ENCODE measurements around the gene ZNF205.

ZNF205 gene

DNA sequence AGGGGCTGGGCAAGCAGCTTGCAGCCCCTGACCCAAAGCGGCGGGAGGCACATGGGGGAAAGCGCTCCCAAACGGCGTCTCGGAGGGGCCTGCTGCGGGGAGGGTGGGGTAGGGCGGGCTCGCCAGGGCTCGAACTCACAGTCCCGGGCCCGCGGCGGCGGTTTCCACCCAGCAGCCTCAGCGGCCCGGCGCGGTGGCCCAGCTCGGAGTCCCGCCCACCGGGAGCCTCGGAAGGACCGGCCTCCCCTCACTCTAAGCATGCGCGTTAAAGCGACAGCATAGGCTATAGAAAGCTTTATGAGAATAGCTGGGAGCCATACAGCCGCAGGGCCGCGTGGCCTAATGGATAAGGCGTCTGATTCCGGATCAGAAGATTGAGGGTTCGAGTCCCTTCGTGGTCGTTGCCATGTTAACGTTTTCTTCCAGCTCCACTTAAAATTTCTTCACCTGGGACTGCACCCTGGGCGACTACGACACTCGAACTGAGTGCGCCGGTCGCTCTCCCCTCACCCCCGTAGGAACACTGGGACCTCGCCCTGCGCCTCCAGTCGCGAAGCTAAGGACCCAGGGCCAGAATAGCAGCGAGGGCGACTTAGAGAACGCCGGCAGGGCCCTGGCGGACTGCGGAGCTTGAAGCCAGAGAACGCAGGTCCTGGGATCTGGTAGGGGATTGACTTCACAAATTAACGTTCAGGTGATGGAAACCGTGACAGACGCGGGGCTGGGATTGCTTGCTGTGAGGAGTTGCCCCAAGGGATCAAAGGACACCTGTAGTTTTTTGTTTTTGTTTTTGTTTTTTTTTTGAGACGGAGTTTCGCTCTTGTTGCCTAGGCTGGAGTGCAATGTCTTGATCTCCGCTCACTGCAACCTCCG, 38.2 kb downstream of the ZNF205 start:
- peaks cover 2% of the 10 kb centered on the region for H3K27me3 Mint-ChIP-seq
- H3K4me3 Mint-ChIP-seq, result peak overlapping the region; percentile 84

DNA sequence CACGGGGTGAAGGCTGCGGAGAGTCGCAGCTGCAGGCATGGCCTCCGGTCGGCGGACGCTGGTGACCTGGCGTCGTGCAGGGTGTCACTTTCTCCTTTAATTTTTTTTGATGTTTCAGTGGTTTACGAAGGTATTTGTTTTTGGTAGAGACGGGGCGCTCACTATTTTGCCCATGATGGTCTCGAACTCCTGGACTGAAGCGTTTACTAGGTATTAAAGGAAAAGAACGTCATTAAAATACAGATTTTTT, 39.6 kb downstream of the ZNF205 start:
- DNase-seq, result peak; percentile 48
- Mint-ChIP-seq H3K36me3 (ENCODE audit: low read depth) (peaks cover 4% of the 10 kb centered on the region), H3K4me3 (peak overlapping the region; percentile 70), H3K27me3 (peaks cover 2% of the 10 kb centered on the region), H3K9me3 (no peaks in the 10 kb centered on the region), H3K27ac (peak overlapping the region; percentile 91), H3K4me1 (ENCODE audit: low read depth) (peaks cover 27% of the 10 kb centered on the region)

More for the DNA sequence above, 38.2 kb downstream of the ZNF205 start:
- Mint-ChIP-seq H3K27ac (peak overlapping the region; percentile 96), H3K9me3 (no peaks in the 10 kb centered on the region), H3K4me1 (ENCODE audit: low read depth) (peaks cover 27% of the 10 kb centered on the region), H3K36me3 (ENCODE audit: low read depth) (peaks cover 4% of the 10 kb centered on the region)
- DNase-seq, result peak; percentile 100

DNA sequence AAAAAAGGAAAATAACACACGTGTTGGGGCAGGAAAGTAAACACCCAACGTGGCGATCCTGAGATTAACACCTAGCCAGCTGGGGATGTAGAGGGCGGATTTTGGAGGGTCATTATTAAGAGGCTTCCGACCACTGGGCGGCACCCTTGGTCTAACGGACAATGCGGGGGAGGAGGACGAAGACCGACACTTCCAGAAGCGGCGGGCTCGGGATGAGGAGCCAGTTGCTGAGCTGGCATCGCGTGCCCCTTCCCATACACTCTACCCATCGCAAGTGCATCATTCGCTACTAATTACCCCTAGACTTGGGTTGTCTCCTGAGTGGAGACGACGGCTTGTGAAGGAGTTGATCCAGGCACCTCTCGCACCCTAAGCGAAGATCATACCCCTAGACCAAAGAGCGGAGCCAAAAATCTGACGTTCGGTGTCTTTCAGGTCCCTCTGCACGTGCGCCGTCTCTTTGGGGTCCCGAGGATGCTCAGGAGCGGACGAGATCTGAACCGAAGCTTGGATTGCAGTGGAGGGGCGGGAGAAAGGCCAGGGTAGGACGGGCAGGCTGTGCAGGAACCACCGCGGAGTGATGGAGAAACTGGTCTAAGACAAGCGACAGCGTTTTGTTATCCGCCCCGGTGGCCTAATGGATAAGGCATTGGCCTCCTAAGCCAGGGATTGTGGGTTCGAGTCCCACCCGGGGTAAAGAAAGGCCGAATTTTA, 40.0 kb downstream of the ZNF205 start:
- DNase-seq, result peak; percentile 96
- peaks cover 4% of the 10 kb centered on the region for H3K36me3 Mint-ChIP-seq (ENCODE audit: low read depth)
- peak overlapping the region; percentile 70 for H3K4me3 Mint-ChIP-seq
- H3K27ac Mint-ChIP-seq, result peak overlapping the region; percentile 91
- no peaks in the 10 kb centered on the region for H3K9me3 Mint-ChIP-seq
- peaks cover 29% of the 10 kb centered on the region for H3K4me1 Mint-ChIP-seq (ENCODE audit: low read depth)
- H3K27me3 Mint-ChIP-seq, result peaks cover 4% of the 10 kb centered on the region

DNA sequence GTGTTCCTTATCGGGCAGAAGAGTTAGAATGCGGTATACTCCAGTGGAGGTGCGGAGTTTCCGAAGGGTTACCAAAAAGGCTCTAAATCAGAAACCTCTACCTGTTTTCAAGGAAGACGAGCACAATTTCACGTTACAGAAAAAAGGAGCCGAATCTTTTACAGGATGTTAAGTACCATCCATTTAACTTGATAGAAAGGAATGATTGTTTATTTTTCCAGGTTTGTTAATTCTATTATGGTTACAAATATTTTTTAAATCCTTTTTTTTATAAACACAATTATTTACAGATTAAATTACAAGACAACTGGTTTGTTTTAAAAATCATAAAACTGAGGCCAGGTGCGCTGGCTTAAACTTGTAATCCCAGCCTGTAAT, 40.6 kb downstream of the ZNF205 start:
- DNase-seq, result no peak
- Mint-ChIP-seq H3K27me3 (peaks cover 10% of the 10 kb centered on the region), H3K4me3 (peak overlapping the region; percentile 70), H3K27ac (peak overlapping the region; percentile 91), H3K9me3 (no peaks in the 10 kb centered on the region), H3K36me3 (ENCODE audit: low read depth) (peaks cover 4% of the 10 kb centered on the region), H3K4me1 (ENCODE audit: low read depth) (peaks cover 35% of the 10 kb centered on the region)

DNA sequence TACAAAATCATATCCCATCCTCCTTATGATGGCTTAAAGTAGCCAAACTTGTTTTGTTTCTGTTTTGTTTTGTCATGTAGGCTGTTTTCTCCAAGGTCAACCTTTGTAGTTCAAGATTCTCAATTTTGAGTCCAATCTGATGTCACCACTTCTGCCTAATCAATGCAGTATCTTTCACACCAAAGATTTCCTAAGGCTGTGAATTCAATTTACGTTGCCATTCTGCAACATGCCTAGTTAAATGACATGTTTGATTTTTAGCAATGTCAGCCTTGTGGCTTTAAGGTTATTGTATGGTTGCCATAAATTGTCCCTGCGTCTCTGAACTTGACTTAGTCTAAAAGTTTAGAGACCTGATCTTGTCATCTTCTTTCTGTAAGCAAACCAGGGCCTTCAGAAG, 42.8 kb downstream of the ZNF205 start:
- H3K4me1 Mint-ChIP-seq (ENCODE audit: low read depth), result peaks cover 41% of the 10 kb centered on the region
- H3K27ac Mint-ChIP-seq, result no peak overlapping the region
- no peak overlapping the region for H3K4me3 Mint-ChIP-seq
- H3K27me3 Mint-ChIP-seq, result peaks cover 10% of the 10 kb centered on the region
- DNase-seq, result no peak
- H3K9me3 Mint-ChIP-seq, result no peaks in the 10 kb centered on the region
- H3K36me3 Mint-ChIP-seq (ENCODE audit: low read depth), result peaks cover 5% of the 10 kb centered on the region

DNA sequence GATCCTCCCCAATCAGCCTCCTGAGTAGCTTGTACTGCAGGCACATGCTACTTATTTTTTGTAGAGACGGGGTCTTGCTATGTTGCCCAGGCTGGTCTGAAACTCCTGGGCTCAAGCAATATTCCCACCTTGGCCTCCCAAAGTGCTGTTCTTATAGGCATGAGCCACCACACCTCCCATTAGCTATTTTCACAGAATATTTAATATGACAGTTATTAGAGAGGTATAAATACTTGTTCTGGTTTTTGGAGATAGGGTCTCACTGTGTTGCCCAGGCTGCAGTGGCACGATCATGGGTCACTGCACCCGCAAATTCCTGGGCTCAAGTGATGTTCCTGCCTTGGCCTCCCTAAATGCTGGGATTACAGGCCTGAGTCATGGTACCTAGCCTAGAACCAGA, 43.6 kb downstream of the ZNF205 start:
- DNase-seq, result no peak
- H3K4me3 Mint-ChIP-seq, result no peak overlapping the region
- peaks cover 37% of the 10 kb centered on the region for H3K4me1 Mint-ChIP-seq (ENCODE audit: low read depth)
- no peak overlapping the region for H3K27ac Mint-ChIP-seq
- H3K36me3 Mint-ChIP-seq (ENCODE audit: low read depth), result peaks cover 5% of the 10 kb centered on the region
- peaks cover 8% of the 10 kb centered on the region for H3K27me3 Mint-ChIP-seq
- H3K9me3 Mint-ChIP-seq, result no peaks in the 10 kb centered on the region

DNA sequence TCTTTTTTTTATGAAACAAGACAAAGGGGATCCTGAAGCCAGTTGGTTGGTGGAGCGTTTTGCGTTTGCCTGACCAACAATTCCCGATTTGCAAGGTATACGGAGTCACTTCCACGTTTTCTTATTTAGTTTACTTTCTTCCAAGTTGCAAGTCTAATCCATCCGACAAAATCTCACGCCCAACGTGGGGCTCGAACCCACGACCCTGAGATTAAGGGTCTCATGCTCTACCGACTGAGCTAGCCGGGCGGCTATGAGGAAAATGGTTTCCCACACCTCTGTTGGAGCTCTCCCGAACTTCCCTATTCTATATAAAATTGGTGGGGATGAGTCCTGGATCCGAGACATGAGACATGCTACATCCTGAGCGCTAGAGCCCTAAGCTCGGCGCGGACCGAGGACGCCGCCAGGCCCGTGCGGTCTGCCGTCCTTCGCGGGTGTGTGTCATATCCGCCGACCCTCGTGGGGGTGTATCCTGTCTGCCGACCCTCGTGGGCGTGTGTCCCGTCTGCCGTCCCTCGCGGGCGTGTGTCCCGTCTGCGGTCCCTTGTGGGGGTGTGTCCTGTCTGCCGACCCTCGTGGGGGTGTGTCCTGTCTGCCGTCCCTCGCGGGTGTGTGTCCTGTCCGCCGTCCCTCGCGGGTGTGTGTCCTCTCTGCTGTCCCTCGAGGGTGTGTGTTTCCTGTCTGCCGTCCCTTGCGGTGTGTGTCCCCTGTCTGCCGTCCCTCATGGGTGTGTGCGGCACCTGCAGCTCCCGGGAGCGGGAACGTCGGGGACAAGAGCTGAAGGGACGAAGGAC, 45.0 kb downstream of the ZNF205 start:
- H3K27ac Mint-ChIP-seq, result peak overlapping the region; percentile 84
- H3K4me3 Mint-ChIP-seq, result peak overlapping the region; percentile 77
- H3K4me1 Mint-ChIP-seq (ENCODE audit: low read depth), result peaks cover 33% of the 10 kb centered on the region
- H3K9me3 Mint-ChIP-seq, result no peaks in the 10 kb centered on the region
- H3K27me3 Mint-ChIP-seq, result peaks cover 8% of the 10 kb centered on the region
- DNase-seq, result peak; percentile 82
- peaks cover 5% of the 10 kb centered on the region for H3K36me3 Mint-ChIP-seq (ENCODE audit: low read depth)

DNA sequence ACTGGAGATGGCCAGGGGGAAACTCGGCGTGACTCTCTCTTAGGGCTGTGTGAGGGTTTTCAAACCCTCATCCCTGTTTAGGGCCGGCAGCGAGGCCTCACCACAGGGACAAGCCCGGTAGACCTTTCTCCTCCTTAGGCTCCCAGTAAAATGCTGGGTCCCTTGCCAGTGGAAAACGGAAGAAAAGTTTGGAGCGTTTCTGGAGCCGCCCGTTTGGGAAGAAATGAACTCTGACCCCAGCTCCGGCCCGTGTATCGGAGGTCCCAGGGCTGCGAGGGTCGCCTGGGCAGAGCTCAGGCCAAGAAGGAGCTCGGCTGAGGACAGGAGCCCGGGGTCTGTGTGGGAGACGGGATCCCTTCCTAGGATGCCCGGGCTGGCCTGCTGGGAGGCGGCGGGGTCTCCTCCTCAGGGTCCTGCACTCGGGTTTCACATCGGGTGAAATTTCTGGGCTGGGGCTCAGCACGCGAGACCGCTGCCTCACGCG, 45.7 kb downstream of the ZNF205 start:
- H3K4me3 Mint-ChIP-seq, result peak overlapping the region; percentile 77
- peaks cover 28% of the 10 kb centered on the region for H3K4me1 Mint-ChIP-seq (ENCODE audit: low read depth)
- peaks cover 8% of the 10 kb centered on the region for H3K27me3 Mint-ChIP-seq
- peak overlapping the region; percentile 84 for H3K27ac Mint-ChIP-seq
- no peaks in the 10 kb centered on the region for H3K9me3 Mint-ChIP-seq
- peaks cover 5% of the 10 kb centered on the region for H3K36me3 Mint-ChIP-seq (ENCODE audit: low read depth)
- DNase-seq, result no peak

DNA sequence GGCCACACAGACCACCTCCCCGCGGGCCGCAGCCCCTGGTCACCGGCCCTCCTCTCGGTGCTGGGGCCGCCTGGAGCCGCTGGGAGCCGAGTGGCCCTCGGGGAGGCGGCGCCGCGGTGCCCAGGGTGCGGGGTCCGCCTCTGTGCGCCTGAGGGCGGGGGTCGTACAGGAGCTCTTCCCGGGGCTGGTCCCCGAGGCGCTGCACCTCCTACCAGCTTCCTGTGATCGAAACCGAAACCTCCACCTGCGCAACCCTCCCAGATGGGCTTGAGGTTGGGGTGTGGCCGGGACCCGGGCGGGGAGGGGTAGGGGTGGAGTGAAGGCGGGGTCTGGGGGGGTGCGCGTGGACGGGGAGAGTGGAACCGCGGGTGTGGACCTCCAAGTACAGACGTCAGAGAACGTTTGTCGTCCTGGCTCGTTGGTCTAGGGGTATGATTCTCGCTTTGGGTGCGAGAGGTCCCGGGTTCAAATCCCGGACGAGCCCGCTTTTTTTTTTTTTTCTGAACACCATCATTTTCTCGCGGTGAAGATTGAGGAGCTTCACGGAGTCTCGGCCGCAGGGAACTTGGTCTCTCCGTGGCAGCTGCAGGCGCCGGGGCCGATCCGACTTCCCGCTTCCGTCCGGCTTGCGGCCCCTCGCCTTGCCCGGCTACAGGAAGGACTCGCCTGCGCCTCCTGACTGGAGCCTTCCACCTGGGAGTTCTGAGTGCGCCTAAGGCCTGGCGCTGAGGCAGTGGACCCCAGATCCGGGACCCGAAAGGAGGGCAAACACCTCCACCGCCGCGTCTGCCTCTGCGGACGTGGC, 46.3 kb downstream of the ZNF205 start:
- DNase-seq, result peak; percentile 93
- peak overlapping the region; percentile 81 for H3K4me3 Mint-ChIP-seq
- no peaks in the 10 kb centered on the region for H3K9me3 Mint-ChIP-seq
- peaks cover 29% of the 10 kb centered on the region for H3K4me1 Mint-ChIP-seq (ENCODE audit: low read depth)
- H3K27ac Mint-ChIP-seq, result peak overlapping the region; percentile 95
- H3K36me3 Mint-ChIP-seq (ENCODE audit: low read depth), result peaks cover 5% of the 10 kb centered on the region
- peaks cover 8% of the 10 kb centered on the region for H3K27me3 Mint-ChIP-seq

DNA sequence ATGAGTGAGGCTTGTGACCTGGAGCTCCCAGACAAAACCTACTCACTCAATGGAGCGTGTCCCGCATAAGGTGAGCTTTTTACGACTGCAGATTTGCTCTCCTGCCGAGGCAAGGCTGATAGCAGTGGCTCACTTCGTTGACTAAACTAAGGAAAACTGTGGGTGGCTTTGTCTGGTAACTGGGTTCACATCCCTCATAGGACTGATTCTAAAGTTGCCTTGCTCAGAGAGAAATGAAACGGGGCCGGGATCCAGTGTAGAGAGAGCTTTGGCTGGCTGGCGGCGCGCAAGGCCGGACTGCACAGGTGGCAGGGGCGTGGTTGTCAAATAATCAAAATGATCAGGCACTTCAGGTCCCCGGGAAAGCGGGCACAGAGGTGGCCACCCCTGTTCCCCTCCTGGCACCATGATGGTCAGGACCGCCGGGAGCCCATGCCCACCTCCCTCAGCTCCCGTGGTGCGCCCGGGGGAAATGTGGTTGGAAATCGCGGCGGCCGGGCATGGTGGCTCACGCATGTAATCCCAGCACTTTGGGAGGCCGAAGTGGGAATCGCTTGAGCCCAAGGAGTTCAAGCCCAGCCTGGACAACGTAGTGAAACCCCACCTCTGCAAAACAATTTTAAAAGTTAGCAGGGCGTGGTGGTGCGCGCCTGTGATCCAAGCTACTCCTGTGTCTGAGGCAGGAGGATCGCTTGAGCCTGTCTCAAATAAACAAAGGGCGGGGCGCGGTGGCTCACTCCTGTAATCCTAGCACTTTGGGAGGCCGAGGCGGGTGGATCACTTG, 49.0 kb downstream of the ZNF205 start:
- H3K27me3 Mint-ChIP-seq, result peaks cover 8% of the 10 kb centered on the region
- no peak overlapping the region for H3K27ac Mint-ChIP-seq
- H3K9me3 Mint-ChIP-seq, result no peaks in the 10 kb centered on the region
- H3K36me3 Mint-ChIP-seq (ENCODE audit: low read depth), result peaks cover 5% of the 10 kb centered on the region
- H3K4me3 Mint-ChIP-seq, result no peak overlapping the region
- H3K4me1 Mint-ChIP-seq (ENCODE audit: low read depth), result peaks cover 40% of the 10 kb centered on the region
- no peak for DNase-seq

DNA sequence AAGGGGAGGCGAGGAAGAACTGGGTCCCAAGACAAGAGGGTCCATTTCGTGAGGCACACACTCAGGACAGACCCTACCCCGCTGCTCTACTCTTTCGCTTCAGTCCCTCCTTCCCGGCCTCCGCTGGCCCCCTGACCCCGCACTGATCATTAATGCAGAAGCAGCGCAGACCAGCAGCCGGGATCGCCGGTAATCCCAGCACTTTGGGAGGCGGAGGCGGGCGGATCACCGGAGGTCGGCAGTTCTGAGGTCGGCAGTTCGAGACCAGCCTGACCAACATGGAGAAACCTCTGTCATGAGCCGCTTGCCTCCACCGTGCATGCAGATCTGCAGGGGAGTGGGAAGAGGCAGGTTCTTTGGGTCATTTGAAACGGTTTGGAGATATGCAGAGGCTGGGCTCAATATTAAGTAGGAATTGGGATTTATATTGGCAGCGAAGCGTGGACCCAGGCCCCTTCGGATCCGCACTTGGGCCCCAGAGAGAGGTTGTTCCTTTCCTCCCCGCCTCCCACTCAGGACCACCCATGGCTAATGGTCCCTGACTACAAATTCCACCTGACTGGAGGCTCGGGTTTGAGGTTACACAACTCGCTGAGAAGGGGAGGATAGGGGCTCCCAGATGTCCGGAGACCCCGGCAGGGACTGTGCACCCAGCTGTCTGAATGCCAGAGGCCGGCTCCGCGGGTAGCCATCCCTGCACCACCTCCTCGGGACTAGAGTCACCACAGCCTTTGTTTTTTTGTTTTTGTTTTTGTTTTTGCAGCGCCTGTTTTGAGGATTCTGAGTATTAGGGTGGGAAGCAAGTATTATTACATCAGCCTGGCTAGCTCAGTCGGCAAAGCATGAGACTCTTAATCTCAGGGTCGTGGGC, 52.0 kb downstream of the ZNF205 start:
- H3K27ac Mint-ChIP-seq, result no peak overlapping the region
- peaks cover 5% of the 10 kb centered on the region for H3K27me3 Mint-ChIP-seq
- no peaks in the 10 kb centered on the region for H3K36me3 Mint-ChIP-seq (ENCODE audit: low read depth)
- no peaks in the 10 kb centered on the region for H3K9me3 Mint-ChIP-seq
- no peak overlapping the region for H3K4me3 Mint-ChIP-seq
- no peak for DNase-seq
- peaks cover 23% of the 10 kb centered on the region for H3K4me1 Mint-ChIP-seq (ENCODE audit: low read depth)

DNA sequence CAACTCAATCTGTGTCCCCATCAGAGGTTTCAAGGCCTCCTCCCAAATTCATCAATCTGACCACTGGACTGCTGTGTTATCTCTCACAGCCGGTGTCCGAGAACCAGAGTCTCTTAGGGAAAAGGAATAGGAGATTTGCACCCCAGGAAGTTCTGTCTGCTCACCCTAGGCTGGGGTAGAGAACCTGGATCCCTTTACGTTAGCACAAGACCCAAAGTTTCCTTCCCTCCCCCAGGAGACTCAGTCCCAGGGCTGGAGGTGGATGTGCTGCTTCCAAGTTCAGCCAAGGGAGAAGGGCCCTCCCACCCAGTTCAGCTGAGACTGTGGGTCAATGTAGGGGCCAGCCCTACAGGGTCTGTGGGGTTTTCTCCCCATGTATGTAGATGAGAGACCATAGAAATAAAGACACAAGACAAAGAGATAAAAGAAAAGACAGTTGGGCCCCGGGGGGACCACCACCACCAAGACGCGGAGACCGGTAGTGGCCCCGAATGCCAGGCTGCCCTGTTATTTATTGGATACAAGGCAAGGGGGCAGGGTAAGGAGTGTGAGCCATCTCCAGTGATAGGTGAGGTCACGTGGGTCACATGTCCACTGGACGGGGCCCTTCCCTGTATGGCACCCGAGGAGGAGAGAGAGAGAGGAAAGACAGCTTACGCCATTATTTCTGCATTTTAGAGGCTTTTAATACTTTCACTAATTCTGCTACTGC, 52.9 kb downstream of the ZNF205 start:
- H3K4me3 Mint-ChIP-seq, result peak overlapping the region; percentile 12
- no peaks in the 10 kb centered on the region for H3K36me3 Mint-ChIP-seq (ENCODE audit: low read depth)
- peaks cover 17% of the 10 kb centered on the region for H3K4me1 Mint-ChIP-seq (ENCODE audit: low read depth)
- no peak for DNase-seq
- peaks cover 13% of the 10 kb centered on the region for H3K27me3 Mint-ChIP-seq
- no peaks in the 10 kb centered on the region for H3K9me3 Mint-ChIP-seq
- no peak overlapping the region for H3K27ac Mint-ChIP-seq
